GM12878 (cell line): ENCODE results near the gene CADM2.

Source experiments
- CREB1 ChIP-seq: IDR thresholded peaks from 2 replicates; pipeline ENCODE4 v1.6.1; 2012; ENCODE audit warnings: low read depth, mild to moderate bottlenecking, inconsistent platforms
- ETV6 ChIP-seq, 2 experiments: fragments of 450-650 bp in 1 of 2; IDR thresholded peaks in 1 of 2; conservative IDR thresholded peaks in 1 of 2; 2 replicates each; pipeline ENCODE4 v1.6.1; 2014; ENCODE audit warnings: antibody characterized with exemption in 1 of 2, borderline replicate concordance in 1 of 2, low read depth in 1 of 2, mild to moderate bottlenecking in 1 of 2, moderate library complexity in 1 of 2
- EZH2 ChIP-seq: IDR thresholded peaks from 2 replicates; pipeline ENCODE4 v1.6.1; 2012; ENCODE audit warnings: low read depth, mild to moderate bottlenecking, control low read depth, inconsistent platforms, low read length, borderline replicate concordance; ENCODE audit not compliant: control insufficient read depth
- MYC ChIP-seq: IDR thresholded peaks from 2 replicates; pipeline ENCODE4 v1.6.1; 2011; ENCODE audit warnings: mild to moderate bottlenecking, low read length, moderate library complexity, inconsistent platforms; ENCODE audit not compliant: insufficient read depth, insufficient replicate concordance, insufficient read length, severe bottlenecking
- NBN ChIP-seq: fragments of 450-650 bp; IDR thresholded peaks from 2 replicates; pipeline ENCODE4 v1.6.1; 2016
- NFYB ChIP-seq: IDR thresholded peaks from 2 replicates; pipeline ENCODE4 v1.6.1; 2011; ENCODE audit warnings: low read depth, mild to moderate bottlenecking, low read length, improper control_type of control experiment, moderate library complexity; ENCODE audit not compliant: insufficient read depth
- NR2C1 ChIP-seq: fragments of 450-650 bp; IDR thresholded peaks from 2 replicates; pipeline ENCODE4 v1.6.1; 2017; ENCODE audit warnings: antibody characterized with exemption, mild to moderate bottlenecking, moderate library complexity
- PBX3 ChIP-seq: IDR thresholded peaks from 2 replicates; pipeline ENCODE4 v1.6.1; 2011; ENCODE audit warnings: mild to moderate bottlenecking, low read depth, low read length, moderate library complexity; ENCODE audit not compliant: insufficient replicate concordance
- POLR2A ChIP-seq: IDR thresholded peaks from 2 replicates; pipeline ENCODE4 v1.6.1; 2011; ENCODE audit warnings: low read depth, mild to moderate bottlenecking, low read length
- RAD21 ChIP-seq: IDR thresholded peaks from 2 replicates; pipeline ENCODE4 v1.6.1; 2011; ENCODE audit warnings: mild to moderate bottlenecking, low read depth, low read length, moderate library complexity; ENCODE audit not compliant: insufficient read depth
- SMC3 ChIP-seq: IDR thresholded peaks from 2 replicates; pipeline ENCODE4 v1.6.1; 2011; ENCODE audit warnings: low read length, improper control_type of control experiment, borderline replicate concordance
- YBX1 ChIP-seq: fragments of 450-650 bp; IDR thresholded peaks from 2 replicates; pipeline ENCODE4 v1.6.1; 2016; ENCODE audit warnings: antibody characterized with exemption
- TF ChIP-seq, protein P1 (sequence below): IDR thresholded peaks from 2 replicates; pipeline ENCODE4 v1.6.1; 2011; ENCODE audit warnings: borderline replicate concordance, low read depth, mild to moderate bottlenecking, moderate library complexity, mixed read lengths, low read length; ENCODE audit not compliant: insufficient read depth; ENCODE audit errors: extremely low read length

- TF ChIP-seq CREB1 (no peak), MYC (no peak), NR2C1 (no peak), NFYB (no peak), RAD21 (no peak), ETV6 (conservative IDR thresholded peaks at IDR 0.05 in 1 of 2, IDR thresholded peaks at IDR 0.05 in 1 of 2; ENCODE audit: borderline replicate concordance in 1 of 2, low read depth in 1 of 2) (no peak), YBX1 (no peak), EZH2 (no peak), NBN (no peak), SMC3 (no peak), POLR2A (no peak), PBX3 (no peak)
- TF ChIP-seq, protein P1, sequence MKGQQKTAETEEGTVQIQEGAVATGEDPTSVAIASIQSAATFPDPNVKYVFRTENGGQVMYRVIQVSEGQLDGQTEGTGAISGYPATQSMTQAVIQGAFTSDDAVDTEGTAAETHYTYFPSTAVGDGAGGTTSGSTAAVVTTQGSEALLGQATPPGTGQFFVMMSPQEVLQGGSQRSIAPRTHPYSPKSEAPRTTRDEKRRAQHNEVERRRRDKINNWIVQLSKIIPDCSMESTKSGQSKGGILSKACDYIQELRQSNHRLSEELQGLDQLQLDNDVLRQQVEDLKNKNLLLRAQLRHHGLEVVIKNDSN: no peak
These were observed 931.3 kb downstream of the CADM2 start for GRCh38 chr3:85890043-85890555.
